AG09319 (cell line): Measurements from ENCODE around the gene ANXA3.

Experiments used
- DNase-seq: peaks from one replicate; pipeline ENCODE4 v3.0.0-alpha.2; 2010; ENCODE audit warnings: low read depth; ENCODE audit errors: extremely low read depth
- CTCF ChIP-seq: IDR thresholded peaks from 2 replicates; pipeline ENCODE4 v1.5.1; 2011; ENCODE audit warnings: low read depth, mild to moderate bottlenecking, inconsistent platforms, low read length, moderate library complexity

ANXA3 gene

GRCh38 chr4:78624048-78624447 lies 72.5 kb downstream of the ANXA3 start:
- DNase-seq = no peak
- no peak for TF ChIP-seq CTCF

GRCh38 chr4:78625073-78625472 lies 73.5 kb downstream of the ANXA3 start:
- no peak for DNase-seq

DNA sequence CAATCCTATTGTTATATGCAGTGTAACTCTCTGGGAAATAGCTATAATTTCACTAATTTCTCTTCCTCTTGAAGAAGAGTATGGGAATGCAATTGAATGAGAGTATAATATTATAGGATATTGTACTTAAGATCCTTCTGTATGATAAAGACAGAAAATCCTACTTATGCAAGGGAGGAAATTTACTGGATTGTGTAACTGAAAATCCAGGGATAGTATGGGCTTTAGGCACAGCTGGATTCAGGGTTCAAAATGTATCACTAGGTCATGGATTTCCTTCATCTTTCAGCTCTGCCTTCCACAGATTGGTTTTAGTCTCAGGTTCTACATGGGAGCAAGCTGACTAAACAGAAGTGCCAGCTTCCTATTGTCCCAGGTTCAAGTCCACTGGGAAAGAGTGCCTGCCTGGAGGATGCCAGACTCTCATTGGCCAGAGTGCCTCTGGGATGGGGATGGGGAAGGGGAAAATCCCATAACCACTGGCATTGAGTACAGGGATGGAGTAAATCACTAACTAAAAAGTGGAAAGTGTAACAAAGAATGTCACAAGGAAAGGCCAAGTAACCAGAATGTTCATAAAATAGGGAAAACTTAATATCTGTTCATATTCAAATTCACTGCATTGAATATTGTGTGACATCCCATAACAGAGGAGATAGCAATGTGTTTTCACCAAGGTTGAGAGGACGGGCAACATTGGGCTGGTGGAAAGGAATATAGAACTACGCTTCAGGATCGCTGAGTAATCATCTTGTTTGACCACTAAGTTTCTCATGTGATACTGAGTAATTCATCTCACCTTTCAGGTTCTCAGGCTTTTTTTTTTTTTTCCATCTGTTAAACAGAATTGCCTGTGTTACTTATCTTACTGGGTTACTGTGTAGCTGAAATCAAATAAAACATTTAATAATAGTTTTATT lies 75.7 kb downstream of the ANXA3 start:
- TF ChIP-seq CTCF = no peak
- DNase-seq = no peak

More at GRCh38 chr4:78625073-78625472, 73.5 kb downstream of the ANXA3 start:
- no peak for TF ChIP-seq CTCF

GRCh38 chr4:78627966-78628678 lies 76.6 kb downstream of the ANXA3 start:
- no peak for DNase-seq

GRCh38 chr4:78629991-78630541 lies 78.5 kb downstream of the ANXA3 start:
- no peak for TF ChIP-seq CTCF
- DNase-seq = no peak

More at GRCh38 chr4:78627966-78628678, 76.6 kb downstream of the ANXA3 start:
- TF ChIP-seq CTCF = no peak

GRCh38 chr4:78630615-78631014 lies 79.0 kb downstream of the ANXA3 start:
- no peak for DNase-seq

More at GRCh38 chr4:78630615-78631014, 79.0 kb downstream of the ANXA3 start:
- no peak for TF ChIP-seq CTCF
